Immature natural killer cell (primary cell): ENCODE measurements around the gene IDH2. TPM values are rescaled to one million over a fixed set of nuclear protein-coding genes. Genes with fewer than 3 reads are reported as not detected.

Experiments used
- DNase-seq, 3 donors: peaks; one replicate each; pipeline ENCODE4 v3.0.0; 2022; ENCODE audit warnings: mixed read lengths in 1 of 3
- H3K27ac Mint-ChIP-seq, 6 donors: one replicate each; pipeline ENCODE4 v1.8.0; 2020; ENCODE audit warnings: mixed read lengths in 6 of 6, mild to moderate bottlenecking in 5 of 6, inconsistent platforms in 4 of 6, moderate library complexity in 3 of 6
- H3K27me3 Mint-ChIP-seq, 3 donors: one replicate each; pipeline ENCODE4 v1.8.0; 2020 to 2021; ENCODE audit warnings: low read depth in 3 of 3, mild to moderate bottlenecking in 3 of 3, mixed read lengths in 3 of 3, moderate library complexity in 3 of 3, inconsistent platforms in 1 of 3
- H3K36me3 Mint-ChIP-seq, 3 donors: one replicate each; pipeline ENCODE4 v1.8.0; 2020; ENCODE audit warnings: mixed read lengths in 3 of 3, inconsistent platforms in 2 of 3, mild to moderate bottlenecking in 2 of 3
- H3K4me1 Mint-ChIP-seq, 2 donors: one replicate each; pipeline ENCODE4 v1.8.0; 2020; ENCODE audit warnings: inconsistent platforms in 2 of 2, mild to moderate bottlenecking in 2 of 2, mixed read lengths in 2 of 2, moderate library complexity in 1 of 2
- H3K4me3 Mint-ChIP-seq, 5 donors: one replicate each; pipeline ENCODE4 v1.8.0; 2020; ENCODE audit warnings: mild to moderate bottlenecking in 5 of 5, mixed read lengths in 5 of 5, inconsistent platforms in 3 of 5, moderate library complexity in 3 of 5
- H3K9me3 Mint-ChIP-seq, 6 donors: one replicate each; pipeline ENCODE4 v1.8.0; 2020; ENCODE audit warnings: mild to moderate bottlenecking in 6 of 6, mixed read lengths in 6 of 6, inconsistent platforms in 4 of 6, moderate library complexity in 3 of 6
- polyA plus RNA-seq, 3 donors: library from polyadenylated mRNA; unstranded; fragments of 300-500 nt; fragmentation: Illumina TruSeq; gene quantifications; one replicate each; pipeline ENCODE4 v1.2.3, GENCODE V29; 2021

Gene IDH2
- polyA plus RNA-seq, 3 donors from 2014 or later: 160 to 330 (median 218) TPM

GRCh38 chr15:90046911-90047392 is 55.3 kb downstream of the IDH2 start:
- H3K4me3 Mint-ChIP-seq: no peak overlapping the region
- DNase-seq: no peak
- no peaks in the 10 kb centered on the region for H3K27me3 Mint-ChIP-seq
- no peaks in the 10 kb centered on the region for H3K9me3 Mint-ChIP-seq
- peaks cover 0 to 4% (median 0%) of the 10 kb centered on the region in 3 donors for H3K36me3 Mint-ChIP-seq
- peak overlapping the region in 4 of 6 donors; percentile 34 to 70 (median 64) for H3K27ac Mint-ChIP-seq
- peaks cover 44 to 54% of the 10 kb centered on the region in 2 donors for H3K4me1 Mint-ChIP-seq

- no peaks in the 10 kb centered on the region for H3K27me3 Mint-ChIP-seq
- H3K4me1 Mint-ChIP-seq: peaks cover 46 to 55% of the 10 kb centered on the region in 2 donors
- peaks cover 0 to 4% (median 0%) of the 10 kb centered on the region in 3 donors for H3K36me3 Mint-ChIP-seq
- H3K27ac Mint-ChIP-seq: peak overlapping the region in 2 of 6 donors; percentile 70
- no peak overlapping the region for H3K4me3 Mint-ChIP-seq
- H3K9me3 Mint-ChIP-seq: no peaks in the 10 kb centered on the region
- no peak for DNase-seq
These were observed 56.0 kb downstream of the IDH2 start for GRCh38 chr15:90046289-90046688.

DNA sequence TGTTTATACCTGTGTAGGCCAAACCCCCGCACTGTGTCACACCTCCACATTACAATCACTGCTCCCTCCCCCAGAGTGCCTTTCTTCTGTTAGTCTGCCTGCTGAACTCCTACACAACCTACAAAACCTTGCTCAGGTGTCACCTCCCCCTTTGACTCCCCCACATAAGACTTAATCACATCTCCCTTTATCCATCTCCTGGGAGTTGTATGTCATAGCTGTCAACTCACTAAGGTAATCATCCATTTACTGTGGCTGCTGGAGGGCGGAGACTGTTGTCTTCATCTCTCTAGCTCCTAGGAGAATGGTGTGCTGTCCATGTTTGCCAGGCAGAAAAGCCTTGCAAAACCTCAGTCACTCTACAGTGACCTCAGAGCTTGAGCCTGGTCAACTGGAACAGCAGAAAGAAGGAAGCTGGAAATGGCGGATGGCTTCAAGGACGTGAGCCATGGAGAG is 57.3 kb downstream of the IDH2 start:
- peak overlapping the region in 4 of 6 donors; percentile 1 to 82 (median 52) for H3K27ac Mint-ChIP-seq
- H3K9me3 Mint-ChIP-seq: no peaks in the 10 kb centered on the region
- no peak for DNase-seq
- peaks cover 0 to 4% (median 0%) of the 10 kb centered on the region in 3 donors for H3K36me3 Mint-ChIP-seq
- no peak overlapping the region for H3K4me3 Mint-ChIP-seq
- peaks cover 50 to 59% of the 10 kb centered on the region in 2 donors for H3K4me1 Mint-ChIP-seq
- H3K27me3 Mint-ChIP-seq: no peaks in the 10 kb centered on the region

- H3K4me1 Mint-ChIP-seq: peaks cover 54 to 60% of the 10 kb centered on the region in 2 donors
- no peak for DNase-seq
- H3K27me3 Mint-ChIP-seq: no peaks in the 10 kb centered on the region
- H3K4me3 Mint-ChIP-seq: no peak overlapping the region
- H3K36me3 Mint-ChIP-seq: peaks cover 0 to 4% (median 0%) of the 10 kb centered on the region in 3 donors
- no peaks in the 10 kb centered on the region for H3K9me3 Mint-ChIP-seq
- peak overlapping the region in 4 of 6 donors; percentile 17 to 70 (median 52) for H3K27ac Mint-ChIP-seq
These were observed 58.1 kb downstream of the IDH2 start for GRCh38 chr15:90044191-90044590.

DNA sequence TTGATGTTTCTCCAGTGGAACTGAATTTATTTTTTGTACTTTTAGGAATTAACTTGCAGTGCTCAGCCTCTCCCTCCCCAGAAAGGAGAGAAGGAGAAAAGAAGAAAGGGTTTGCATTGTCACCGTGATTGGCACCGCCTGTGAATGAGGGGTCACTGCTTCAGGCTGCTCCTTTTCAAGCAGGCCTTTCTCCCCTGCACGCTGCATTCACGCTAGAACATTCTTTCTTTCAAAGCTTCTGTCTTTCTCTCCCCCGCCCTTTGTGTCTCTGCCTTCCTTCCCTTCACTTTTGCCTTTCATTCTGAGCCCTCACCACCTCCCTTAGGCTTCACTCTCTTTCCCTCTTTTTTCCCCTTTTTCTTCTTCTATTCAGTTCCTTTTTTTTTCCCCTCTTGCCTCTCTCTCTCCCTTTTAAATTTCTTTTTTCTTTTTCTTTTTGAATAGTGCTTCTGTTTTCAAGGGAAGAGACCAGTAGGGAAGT is 58.7 kb downstream of the IDH2 start:
- Mint-ChIP-seq H3K4me1 (peaks cover 55 to 59% of the 10 kb centered on the region in 2 donors), H3K27me3 (peaks cover 0 to 1% (median 0%) of the 10 kb centered on the region in 3 donors), H3K4me3 (no peak overlapping the region), H3K36me3 (peaks cover 0 to 4% (median 0%) of the 10 kb centered on the region in 3 donors), H3K27ac (peak overlapping the region in 4 of 6 donors; percentile 5 to 70 (median 32)), H3K9me3 (no peaks in the 10 kb centered on the region)
- DNase-seq: no peak

GRCh38 chr15:90042766-90043529 is 59.3 kb downstream of the IDH2 start:
- peaks cover 0 to 4% (median 0%) of the 10 kb centered on the region in 3 donors for H3K36me3 Mint-ChIP-seq
- H3K27ac Mint-ChIP-seq: peak overlapping the region in 2 of 6 donors; percentile 70 to 78
- peaks cover 4 to 5% (median 5%) of the 10 kb centered on the region in 3 donors for H3K27me3 Mint-ChIP-seq
- no peaks in the 10 kb centered on the region for H3K9me3 Mint-ChIP-seq
- peaks cover 61 to 62% of the 10 kb centered on the region in 2 donors for H3K4me1 Mint-ChIP-seq
- H3K4me3 Mint-ChIP-seq: no peak overlapping the region
- DNase-seq: no peak

GRCh38 chr15:90042356-90042755 is 59.9 kb downstream of the IDH2 start:
- H3K4me1 Mint-ChIP-seq: peaks cover 63 to 66% of the 10 kb centered on the region in 2 donors
- no peak for DNase-seq
- no peak overlapping the region for H3K4me3 Mint-ChIP-seq
- H3K9me3 Mint-ChIP-seq: no peaks in the 10 kb centered on the region
- H3K27me3 Mint-ChIP-seq: peaks cover 4 to 7% (median 5%) of the 10 kb centered on the region in 3 donors
- H3K36me3 Mint-ChIP-seq: peaks cover 0 to 4% (median 0%) of the 10 kb centered on the region in 3 donors
- peak overlapping the region in 4 of 6 donors; percentile 11 to 78 (median 39) for H3K27ac Mint-ChIP-seq

DNA sequence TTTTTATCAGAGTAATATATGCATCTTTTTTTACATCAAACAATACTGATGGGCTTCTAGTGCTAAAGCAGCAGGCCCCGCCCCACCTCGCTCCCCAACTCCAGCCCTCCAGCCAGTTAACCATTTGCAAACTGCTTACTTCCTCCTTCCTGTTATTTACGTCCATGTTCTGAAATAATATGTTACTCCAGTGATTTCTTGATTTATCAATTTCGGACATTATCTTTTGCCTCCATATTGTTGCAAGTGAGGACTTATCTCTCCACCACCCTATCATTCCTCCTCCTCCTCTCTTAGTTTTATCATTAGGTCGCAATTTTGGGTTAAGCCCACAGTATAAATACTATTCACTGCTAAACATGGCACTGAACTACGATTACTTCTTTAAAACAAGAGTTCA is 61.6 kb downstream of the IDH2 start:
- peak overlapping the region in 5 of 6 donors; percentile 81 to 99 (median 97) for H3K27ac Mint-ChIP-seq
- H3K36me3 Mint-ChIP-seq: peaks cover 0 to 4% (median 0%) of the 10 kb centered on the region in 3 donors
- peaks cover 0 to 2% (median 0%) of the 10 kb centered on the region in 6 donors for H3K9me3 Mint-ChIP-seq
- H3K4me1 Mint-ChIP-seq: peaks cover 65 to 69% of the 10 kb centered on the region in 2 donors
- H3K4me3 Mint-ChIP-seq: no peak overlapping the region
- DNase-seq: no peak
- H3K27me3 Mint-ChIP-seq: peaks cover 7 to 8% (median 7%) of the 10 kb centered on the region in 3 donors

DNA sequence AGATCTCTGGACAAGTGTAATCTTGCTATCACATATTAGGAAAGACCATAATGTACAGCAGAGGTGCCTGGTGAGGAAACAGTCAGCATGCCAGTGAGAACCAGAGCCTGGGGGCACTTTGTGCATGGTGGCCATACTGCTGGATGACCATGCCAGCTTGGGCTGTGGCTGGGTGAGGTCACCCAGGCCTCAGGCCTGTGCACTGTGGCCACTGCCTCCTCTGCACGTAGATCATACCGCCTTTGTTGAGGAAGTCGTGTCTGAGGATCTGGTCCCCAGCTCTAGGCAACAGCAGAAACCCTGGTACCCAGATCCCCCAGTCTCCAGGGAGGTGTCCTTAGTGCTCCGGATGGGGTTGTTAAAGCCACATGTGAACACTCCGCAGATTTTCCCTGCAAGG is 62.3 kb downstream of the IDH2 start:
- peaks cover 66 to 69% of the 10 kb centered on the region in 2 donors for H3K4me1 Mint-ChIP-seq
- peaks cover 11 to 14% (median 14%) of the 10 kb centered on the region in 3 donors for H3K27me3 Mint-ChIP-seq
- H3K27ac Mint-ChIP-seq: peak overlapping the region; percentile 88 to 99 (median 97)
- peaks cover 0 to 3% (median 0%) of the 10 kb centered on the region in 3 donors for H3K36me3 Mint-ChIP-seq
- DNase-seq: no peak
- H3K4me3 Mint-ChIP-seq: no peak overlapping the region
- H3K9me3 Mint-ChIP-seq: peaks cover 0 to 2% (median 0%) of the 10 kb centered on the region in 6 donors

GRCh38 chr15:90038632-90039095 is 63.6 kb downstream of the IDH2 start:
- Mint-ChIP-seq H3K36me3 (no peaks in the 10 kb centered on the region), H3K9me3 (peaks cover 0 to 7% (median 0%) of the 10 kb centered on the region in 6 donors), H3K4me1 (peaks cover 74 to 79% of the 10 kb centered on the region in 2 donors), H3K4me3 (peak overlapping the region in 4 of 5 donors; percentile 14 to 58 (median 52)), H3K27ac (peak overlapping the region; percentile 88 to 99 (median 97)), H3K27me3 (peaks cover 24 to 28% (median 27%) of the 10 kb centered on the region in 3 donors)
- no peak for DNase-seq

DNA sequence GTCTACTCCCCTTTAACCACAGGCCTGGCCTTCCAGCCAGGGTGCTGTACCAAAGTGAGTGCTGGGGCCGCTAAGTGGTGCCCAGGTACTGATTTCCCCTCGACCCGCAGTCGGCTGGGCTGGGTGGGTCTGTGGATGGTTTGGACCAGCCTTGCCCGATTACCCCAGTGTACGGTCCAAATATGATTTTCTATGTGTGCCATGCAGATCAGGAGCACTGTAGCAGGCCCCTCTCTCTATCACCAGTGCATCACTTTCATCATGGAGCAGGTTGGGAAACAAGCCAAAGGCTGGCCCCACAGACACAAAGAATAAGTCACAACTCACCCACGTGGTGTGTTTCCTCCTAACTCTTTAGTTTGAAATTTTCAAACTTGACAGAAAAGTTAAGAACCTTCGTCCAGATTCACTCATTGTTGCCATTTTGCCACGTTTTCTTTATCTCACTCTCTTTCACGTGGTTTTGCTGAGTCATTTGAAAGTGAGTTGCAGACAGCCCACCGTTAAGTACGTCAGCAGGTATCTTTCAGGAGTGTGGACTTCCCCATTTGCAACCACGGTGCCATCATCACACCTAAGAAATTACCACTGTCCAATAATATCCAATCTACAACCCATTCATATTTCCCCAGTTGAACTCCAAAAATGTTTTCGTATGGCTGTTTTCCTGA is 64.2 kb downstream of the IDH2 start:
- peaks cover 29 to 32% (median 31%) of the 10 kb centered on the region in 3 donors for H3K27me3 Mint-ChIP-seq
- peak; percentile 78 to 79 (median 78) for DNase-seq
- H3K4me1 Mint-ChIP-seq: peaks cover 80 to 85% of the 10 kb centered on the region in 2 donors
- H3K27ac Mint-ChIP-seq: peak overlapping the region; percentile 88 to 99 (median 97)
- H3K36me3 Mint-ChIP-seq: no peaks in the 10 kb centered on the region
- peaks cover 0 to 7% (median 0%) of the 10 kb centered on the region in 6 donors for H3K9me3 Mint-ChIP-seq
- H3K4me3 Mint-ChIP-seq: peak overlapping the region; percentile 23 to 58 (median 51)

GRCh38 chr15:90037511-90037860 is 64.8 kb downstream of the IDH2 start:
- H3K9me3 Mint-ChIP-seq: peaks cover 0 to 7% (median 0%) of the 10 kb centered on the region in 6 donors
- DNase-seq: no peak

DNA sequence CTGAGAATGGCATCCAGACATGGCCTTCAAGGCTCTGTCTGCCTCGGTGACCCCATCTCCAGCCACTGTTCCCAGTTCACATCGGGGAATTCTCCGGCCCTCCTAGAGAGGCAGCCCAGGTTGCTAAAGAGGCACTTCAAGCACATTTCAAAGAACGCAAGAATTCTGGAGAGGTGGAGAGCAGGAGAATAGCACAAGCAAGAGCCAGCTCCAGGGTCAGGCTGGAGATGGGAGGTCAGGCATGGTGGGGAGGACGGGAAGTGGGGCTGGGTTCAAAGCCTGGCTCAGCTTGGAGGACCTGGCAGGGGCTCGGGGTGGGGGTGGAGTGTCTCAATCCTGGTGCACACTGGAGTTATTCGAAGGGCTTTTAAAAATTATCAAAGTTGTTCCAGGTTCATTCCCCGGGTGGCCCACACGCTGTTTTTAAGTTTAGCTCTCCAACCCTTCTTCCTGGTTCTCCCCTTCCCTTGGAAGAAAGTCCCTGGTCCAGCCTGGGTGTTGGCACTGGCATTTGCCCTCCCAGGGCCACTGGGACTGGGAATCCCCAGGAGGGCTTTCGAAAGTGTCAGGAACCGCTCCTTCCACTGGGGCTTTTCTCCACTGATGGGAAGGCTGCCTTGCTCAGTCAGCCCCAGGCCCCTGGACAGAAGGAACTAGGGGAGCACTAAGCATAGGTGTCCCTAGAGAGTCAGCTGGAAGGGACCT is 65.3 kb downstream of the IDH2 start:
- H3K27ac Mint-ChIP-seq: peak overlapping the region; percentile 88 to 99 (median 97)
- H3K27me3 Mint-ChIP-seq: peaks cover 33 to 34% (median 33%) of the 10 kb centered on the region in 3 donors
- H3K9me3 Mint-ChIP-seq: peaks cover 0 to 7% (median 0%) of the 10 kb centered on the region in 6 donors
- peaks cover 91 to 96% of the 10 kb centered on the region in 2 donors for H3K4me1 Mint-ChIP-seq
- DNase-seq: no peak
- peak overlapping the region in 2 of 5 donors; percentile 7 to 36 for H3K4me3 Mint-ChIP-seq
- H3K36me3 Mint-ChIP-seq: no peaks in the 10 kb centered on the region

More at GRCh38 chr15:90037511-90037860, 64.8 kb downstream of the IDH2 start:
- Mint-ChIP-seq H3K27ac (peak overlapping the region; percentile 88 to 99 (median 97)), H3K36me3 (no peaks in the 10 kb centered on the region), H3K4me3 (peak overlapping the region in 1 of 5 donors; percentile 44), H3K27me3 (peaks cover 31 to 34% (median 33%) of the 10 kb centered on the region in 3 donors), H3K4me1 (peaks cover 85 to 91% of the 10 kb centered on the region in 2 donors)
